WERI-Rb-1 (cell line): Measurements from ENCODE around the gene ACTL9.

ENCODE experiments used
- DNase-seq: peaks from one replicate; pipeline ENCODE4 v3.0.0-alpha.2; 2020
- H3K27ac ChIP-seq: fragments of 250-450 bp; sonication (Bioruptor Pico); 2 replicates; pipeline ENCODE4 v1.5.1; 2020; ENCODE audit warnings: mild to moderate bottlenecking, moderate library complexity
- H3K27me3 ChIP-seq: fragments of 250-450 bp; sonication (Bioruptor Pico); 2 replicates; pipeline ENCODE4 v1.5.1; 2021; ENCODE audit warnings: mild to moderate bottlenecking, low read depth, moderate library complexity; ENCODE audit not compliant: insufficient read depth, severe bottlenecking
- H3K36me3 ChIP-seq: fragments of 250-450 bp; sonication (Bioruptor Pico); 2 replicates; pipeline ENCODE4 v1.5.1; 2020; ENCODE audit warnings: mild to moderate bottlenecking, moderate library complexity
- H3K4me3 ChIP-seq: 2 replicates; pipeline ENCODE4 v1.5.1; 2011; ENCODE audit warnings: low read depth, mild to moderate bottlenecking, control low read depth, low read length
- H3K9me3 ChIP-seq: fragments of 250-450 bp; sonication (Bioruptor Pico); 2 replicates; pipeline ENCODE4 v1.5.1; 2021; ENCODE audit warnings: mild to moderate bottlenecking, moderate library complexity; ENCODE audit not compliant: severe bottlenecking
- TF ChIP-seq, protein P1 (sequence below): IDR thresholded peaks from 2 replicates; pipeline ENCODE4 v1.5.1; 2011; ENCODE audit warnings: low read depth, mild to moderate bottlenecking, control low read depth, inconsistent platforms, low read length

The ACTL9 gene

DNA sequence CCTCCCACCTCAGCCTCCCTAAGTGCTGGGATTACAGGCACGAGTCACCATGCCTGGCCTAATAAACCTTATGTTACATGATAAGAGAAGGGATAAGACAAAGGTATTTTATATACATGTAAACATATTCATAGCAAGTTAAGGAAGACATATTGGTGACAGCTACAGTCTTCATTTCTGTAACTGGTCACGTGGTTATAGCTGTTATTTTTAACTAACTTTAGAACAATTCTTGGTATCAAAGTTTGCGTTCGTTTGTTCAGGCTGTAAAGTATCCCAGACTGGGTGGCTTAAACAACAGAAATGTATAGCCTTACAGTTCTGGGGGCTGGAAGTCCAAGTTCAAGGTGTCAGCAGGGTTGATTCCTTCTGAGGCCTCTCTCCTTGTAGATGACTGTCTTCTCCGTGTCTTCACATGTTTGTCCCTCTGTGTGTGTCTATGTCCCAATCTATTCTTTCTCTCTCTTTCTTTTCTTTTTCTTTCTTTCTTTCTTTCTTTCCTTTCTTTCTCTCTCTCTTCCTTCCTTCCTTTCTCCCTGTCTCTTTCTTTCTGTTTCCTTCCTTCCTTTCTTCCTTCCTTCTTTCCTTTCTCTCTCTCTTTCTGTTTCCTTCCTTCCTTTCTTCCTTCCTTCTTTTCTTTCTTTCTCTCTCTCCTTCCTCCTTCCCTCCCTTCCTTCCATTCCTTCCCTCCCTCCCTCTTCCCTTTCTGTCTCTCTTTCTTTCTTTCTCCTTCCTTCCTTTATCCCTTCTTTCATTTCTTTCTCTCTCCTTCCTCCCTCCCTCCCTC is 7.6 kb downstream of the ACTL9 start:
- H3K9me3 ChIP-seq, result peaks cover 2% of the 10 kb centered on the region
- TF ChIP-seq, protein P1, sequence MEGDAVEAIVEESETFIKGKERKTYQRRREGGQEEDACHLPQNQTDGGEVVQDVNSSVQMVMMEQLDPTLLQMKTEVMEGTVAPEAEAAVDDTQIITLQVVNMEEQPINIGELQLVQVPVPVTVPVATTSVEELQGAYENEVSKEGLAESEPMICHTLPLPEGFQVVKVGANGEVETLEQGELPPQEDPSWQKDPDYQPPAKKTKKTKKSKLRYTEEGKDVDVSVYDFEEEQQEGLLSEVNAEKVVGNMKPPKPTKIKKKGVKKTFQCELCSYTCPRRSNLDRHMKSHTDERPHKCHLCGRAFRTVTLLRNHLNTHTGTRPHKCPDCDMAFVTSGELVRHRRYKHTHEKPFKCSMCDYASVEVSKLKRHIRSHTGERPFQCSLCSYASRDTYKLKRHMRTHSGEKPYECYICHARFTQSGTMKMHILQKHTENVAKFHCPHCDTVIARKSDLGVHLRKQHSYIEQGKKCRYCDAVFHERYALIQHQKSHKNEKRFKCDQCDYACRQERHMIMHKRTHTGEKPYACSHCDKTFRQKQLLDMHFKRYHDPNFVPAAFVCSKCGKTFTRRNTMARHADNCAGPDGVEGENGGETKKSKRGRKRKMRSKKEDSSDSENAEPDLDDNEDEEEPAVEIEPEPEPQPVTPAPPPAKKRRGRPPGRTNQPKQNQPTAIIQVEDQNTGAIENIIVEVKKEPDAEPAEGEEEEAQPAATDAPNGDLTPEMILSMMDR, result no peak
- no peaks in the 10 kb centered on the region for H3K36me3 ChIP-seq
- DNase-seq, result no peak
- H3K4me3 ChIP-seq, result no peak overlapping the region
- H3K27me3 ChIP-seq, result peaks cover 68% of the 10 kb centered on the region
- no peak overlapping the region for H3K27ac ChIP-seq

DNA sequence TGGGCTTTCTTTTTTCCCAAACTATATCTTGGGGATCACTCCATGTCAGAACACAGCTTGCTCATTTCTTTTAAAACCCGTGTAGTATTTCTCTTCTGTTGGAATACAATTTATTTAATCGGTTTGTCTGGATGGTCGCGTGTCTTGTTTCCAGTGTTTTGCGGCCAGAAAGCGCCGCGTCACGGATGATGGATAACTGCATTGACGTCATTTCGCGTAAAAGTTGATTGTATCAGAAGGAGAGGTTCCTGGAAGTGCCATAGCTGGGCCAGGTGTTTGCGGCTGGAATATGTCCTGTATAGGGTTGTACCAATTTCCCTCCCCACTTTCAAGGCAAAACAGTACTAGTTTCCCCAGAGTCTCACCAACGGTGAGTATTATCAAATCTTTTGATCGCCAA is 9.7 kb downstream of the ACTL9 start:
- Histone ChIP-seq H3K27ac (no peak overlapping the region), H3K9me3 (peaks cover 2% of the 10 kb centered on the region), H3K27me3 (peaks cover 61% of the 10 kb centered on the region), H3K4me3 (no peak overlapping the region), H3K36me3 (no peaks in the 10 kb centered on the region)
- no peak for DNase-seq
- TF ChIP-seq, protein P1, result no peak

DNA sequence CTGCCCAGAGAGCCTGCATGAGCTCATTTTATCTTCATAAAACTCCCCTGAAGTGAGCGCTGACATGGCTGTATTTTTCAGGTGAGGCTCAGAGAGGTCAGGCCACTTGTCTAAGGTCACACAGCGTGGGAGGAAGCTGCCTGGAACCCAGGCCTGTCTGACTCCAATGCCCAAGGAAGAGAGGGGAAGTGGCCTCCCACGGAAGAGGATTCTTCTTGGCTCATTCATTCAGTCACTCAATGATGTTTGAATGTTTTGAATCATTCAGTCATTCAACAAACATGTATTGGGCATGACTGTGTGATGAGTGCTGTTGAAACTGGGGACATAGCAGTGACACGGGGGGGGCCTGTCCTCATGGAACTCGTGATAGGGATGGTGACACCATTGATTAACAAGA is 12.0 kb downstream of the ACTL9 start:
- TF ChIP-seq, protein P1, result no peak
- no peak for DNase-seq

DNA sequence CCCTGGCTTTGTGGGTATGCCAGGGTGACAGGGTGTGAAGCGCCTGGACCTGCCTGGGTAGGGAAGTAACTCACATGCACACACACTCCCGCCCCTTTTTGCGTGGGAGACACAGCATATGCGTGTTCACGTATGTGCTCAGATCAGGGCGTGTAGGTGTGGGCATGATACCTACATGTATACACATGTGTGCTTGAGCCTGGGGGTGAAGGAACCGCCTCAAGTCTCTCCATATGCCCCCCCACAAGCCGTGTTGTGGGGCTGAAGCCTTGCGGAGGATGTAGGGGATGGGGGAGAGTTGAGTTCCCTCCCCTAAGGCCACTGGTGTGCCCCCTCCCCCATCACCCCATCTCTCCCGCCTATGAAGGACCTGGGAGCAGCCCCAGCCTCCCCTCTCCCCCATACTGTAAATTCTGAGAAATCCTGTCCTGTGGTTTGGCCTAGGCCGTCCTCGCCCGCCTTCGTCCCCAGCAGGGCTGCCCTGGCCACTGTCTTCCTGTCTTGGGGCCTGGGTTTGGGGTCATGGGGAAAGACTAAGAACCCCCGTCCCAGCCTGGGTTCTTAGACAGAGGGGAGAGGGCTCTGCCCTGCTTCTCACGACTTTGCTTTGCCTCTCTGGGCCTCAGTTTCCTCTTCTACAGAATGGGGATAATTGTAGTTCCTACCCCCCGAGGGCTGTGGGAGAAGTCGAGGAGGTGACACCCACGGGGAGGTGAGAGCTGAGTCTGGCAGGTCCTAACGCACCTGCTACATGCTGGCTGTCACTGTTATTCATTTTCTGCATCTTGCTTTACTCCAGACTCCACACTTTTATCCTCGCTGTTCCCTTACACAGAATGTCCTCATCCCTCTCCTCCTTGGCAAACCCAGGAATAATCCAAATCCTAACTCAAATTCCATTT is 14.3 kb downstream of the ACTL9 start:
- H3K9me3 ChIP-seq, result peaks cover 2% of the 10 kb centered on the region
- H3K27ac ChIP-seq, result no peak overlapping the region
- H3K27me3 ChIP-seq, result peaks cover 61% of the 10 kb centered on the region
- TF ChIP-seq, protein P1, result no peak
- no peak overlapping the region for H3K4me3 ChIP-seq
- no peak for DNase-seq
- no peaks in the 10 kb centered on the region for H3K36me3 ChIP-seq

More for the DNA sequence above, 12.0 kb downstream of the ACTL9 start:
- Histone ChIP-seq H3K9me3 (peaks cover 2% of the 10 kb centered on the region), H3K36me3 (no peaks in the 10 kb centered on the region), H3K4me3 (no peak overlapping the region), H3K27ac (no peak overlapping the region), H3K27me3 (peaks cover 63% of the 10 kb centered on the region)

DNA sequence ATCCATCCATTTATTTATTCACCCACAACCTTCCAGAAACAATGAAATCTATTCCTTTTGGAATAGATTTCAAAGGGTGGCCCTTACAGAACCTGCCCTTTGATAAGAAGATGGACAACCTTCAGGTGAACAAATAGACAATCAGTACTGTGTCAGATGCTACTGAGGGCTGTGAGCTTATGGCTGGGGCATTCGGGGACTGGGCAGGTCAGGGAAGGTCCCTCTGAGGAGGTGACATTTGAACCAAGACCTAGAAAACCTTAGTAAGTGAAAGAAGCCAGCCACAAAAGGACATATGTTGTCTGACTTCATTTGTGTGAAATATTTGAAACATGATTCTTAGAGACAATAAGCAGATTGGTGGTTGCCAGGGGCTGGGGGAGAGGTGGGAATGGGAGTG is 15.7 kb downstream of the ACTL9 start:
- Histone ChIP-seq H3K27ac (no peak overlapping the region), H3K9me3 (no peaks in the 10 kb centered on the region)

More for the DNA sequence above, 15.7 kb downstream of the ACTL9 start:
- Histone ChIP-seq H3K36me3 (no peaks in the 10 kb centered on the region), H3K4me3 (no peak overlapping the region), H3K27me3 (peaks cover 48% of the 10 kb centered on the region)
- no peak for DNase-seq
- TF ChIP-seq, protein P1, result no peak
